Loucy (cell line): ENCODE results near the gene DSCAM.

Experiments
- H2AFZ ChIP-seq: fragments of 200-600 bp; sonication (generic); 2 replicates; pipeline ENCODE4 v1.6.0; 2016; ENCODE audit warnings: antibody characterized with exemption, mild to moderate bottlenecking, low read length, moderate library complexity
- H3F3A ChIP-seq: fragments of 200-600 bp; 2 replicates; pipeline ENCODE4 v1.6.0; 2016; ENCODE audit warnings: antibody characterized with exemption, low read depth, mild to moderate bottlenecking
- H3K27me3 ChIP-seq: fragments of 200-600 bp; sonication (generic); 2 replicates; pipeline ENCODE4 v1.6.1; 2014; ENCODE audit warnings: low read length, mild to moderate bottlenecking; ENCODE audit not compliant: insufficient read depth, poor library complexity, severe bottlenecking
- H3K36me3 ChIP-seq: fragments of 200-600 bp; sonication (generic); 2 replicates; pipeline ENCODE4 v1.6.1; 2016; ENCODE audit warnings: low read length; ENCODE audit not compliant: insufficient read depth
- H3K4me1 ChIP-seq: fragments of 200-600 bp; sonication (generic); 2 replicates; pipeline ENCODE4 v1.5.1; 2014; ENCODE audit warnings: low read length, mild to moderate bottlenecking; ENCODE audit not compliant: insufficient read depth, poor library complexity, severe bottlenecking
- H3K4me2 ChIP-seq: fragments of 200-600 bp; sonication (generic); 2 replicates; pipeline ENCODE4 v1.6.0; 2014; ENCODE audit warnings: antibody characterized with exemption, low read length, low read depth, mild to moderate bottlenecking; ENCODE audit not compliant: poor library complexity, severe bottlenecking
- H3K4me3 ChIP-seq: fragments of 200-600 bp; sonication (generic); 2 replicates; pipeline ENCODE4 v1.5.1; 2014; ENCODE audit warnings: low read length, mild to moderate bottlenecking, mixed read lengths; ENCODE audit not compliant: poor library complexity, severe bottlenecking
- H3K79me2 ChIP-seq: fragments of 200-600 bp; sonication (generic); 2 replicates; pipeline ENCODE4 v1.6.1; 2014; ENCODE audit warnings: low read length; ENCODE audit not compliant: insufficient read depth
- H3K9ac ChIP-seq: fragments of 200-600 bp; sonication (generic); 2 replicates; pipeline ENCODE4 v1.6.0; 2014; ENCODE audit warnings: mild to moderate bottlenecking, low read depth, low read length, moderate library complexity; ENCODE audit not compliant: poor library complexity, severe bottlenecking
- H3K9me2 ChIP-seq: fragments of 200-600 bp; sonication (generic); replicated peaks from 2 replicates; pipeline ENCODE4 v1.6.1; 2016; ENCODE audit warnings: low read depth, low read length, mixed read lengths
- H3K9me3 ChIP-seq: fragments of 200-600 bp; sonication (generic); 2 replicates; pipeline ENCODE4 v1.6.1; 2014; ENCODE audit warnings: mild to moderate bottlenecking, antibody characterized with exemption, low read length, low read depth; ENCODE audit not compliant: insufficient read depth
- H4K20me1 ChIP-seq: fragments of 200-600 bp; sonication (generic); 2 replicates; pipeline ENCODE4 v1.6.0; 2014; ENCODE audit warnings: antibody characterized with exemption, low read length, mild to moderate bottlenecking; ENCODE audit not compliant: insufficient read depth, poor library complexity, severe bottlenecking
- EZH2phosphoT487 ChIP-seq: fragments of 200-600 bp; IDR thresholded peaks from 2 replicates; pipeline ENCODE4 v1.6.1; 2018; ENCODE audit warnings: antibody characterized with exemption, mild to moderate bottlenecking, moderate library complexity, borderline replicate concordance
- TF ChIP-seq, protein P1 (sequence below): fragments of 200-600 bp; sonication (generic); conservative IDR thresholded peaks from 2 replicates; pipeline ENCODE4 v1.5.1; 2014; ENCODE audit warnings: mild to moderate bottlenecking, antibody characterized with exemption, low read length

The DSCAM gene

DNA sequence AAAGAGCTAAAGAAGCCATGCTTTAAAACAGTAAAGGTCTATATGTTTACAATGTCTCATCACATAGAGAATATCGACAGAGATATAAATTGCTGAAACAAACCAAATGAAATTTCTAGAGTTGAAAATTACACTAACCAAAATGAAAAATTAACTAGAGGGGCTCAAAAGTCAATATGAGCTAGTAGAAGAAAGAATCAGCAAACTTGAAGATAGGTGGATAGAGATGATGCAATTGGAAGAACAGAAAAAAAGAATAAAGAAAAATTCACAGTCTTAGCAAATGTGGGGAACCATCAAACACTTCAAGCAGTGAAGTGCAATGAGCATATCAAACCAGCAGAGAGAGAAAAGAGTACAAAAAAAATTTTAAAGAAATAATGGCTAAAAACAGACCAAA lies 24.1 kb upstream of the DSCAM start:
- TF ChIP-seq EZH2phosphoT487 = no peak
- TF ChIP-seq, protein P1, sequence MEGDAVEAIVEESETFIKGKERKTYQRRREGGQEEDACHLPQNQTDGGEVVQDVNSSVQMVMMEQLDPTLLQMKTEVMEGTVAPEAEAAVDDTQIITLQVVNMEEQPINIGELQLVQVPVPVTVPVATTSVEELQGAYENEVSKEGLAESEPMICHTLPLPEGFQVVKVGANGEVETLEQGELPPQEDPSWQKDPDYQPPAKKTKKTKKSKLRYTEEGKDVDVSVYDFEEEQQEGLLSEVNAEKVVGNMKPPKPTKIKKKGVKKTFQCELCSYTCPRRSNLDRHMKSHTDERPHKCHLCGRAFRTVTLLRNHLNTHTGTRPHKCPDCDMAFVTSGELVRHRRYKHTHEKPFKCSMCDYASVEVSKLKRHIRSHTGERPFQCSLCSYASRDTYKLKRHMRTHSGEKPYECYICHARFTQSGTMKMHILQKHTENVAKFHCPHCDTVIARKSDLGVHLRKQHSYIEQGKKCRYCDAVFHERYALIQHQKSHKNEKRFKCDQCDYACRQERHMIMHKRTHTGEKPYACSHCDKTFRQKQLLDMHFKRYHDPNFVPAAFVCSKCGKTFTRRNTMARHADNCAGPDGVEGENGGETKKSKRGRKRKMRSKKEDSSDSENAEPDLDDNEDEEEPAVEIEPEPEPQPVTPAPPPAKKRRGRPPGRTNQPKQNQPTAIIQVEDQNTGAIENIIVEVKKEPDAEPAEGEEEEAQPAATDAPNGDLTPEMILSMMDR = no peak
- H3K4me1 ChIP-seq = no peaks in the 10 kb centered on the region
- H3K9ac ChIP-seq = no peak overlapping the region
- H3K9me3 ChIP-seq = no peaks in the 10 kb centered on the region; the same call in 1 of the 2 replicates
- H3K79me2 ChIP-seq = no peaks in the 10 kb centered on the region
- H3K4me3 ChIP-seq = no peak overlapping the region
- no peak overlapping the region for H3K4me2 ChIP-seq
- H3K36me3 ChIP-seq = no peaks in the 10 kb centered on the region
- H3K9me2 ChIP-seq = 0 out of 2 replicates have a peak, but pooled peaks cover 3% of the 10 kb centered on the region
- no peaks in the 10 kb centered on the region for H4K20me1 ChIP-seq
- no peak overlapping the region for H2AFZ ChIP-seq
- no peaks in the 10 kb centered on the region for H3K27me3 ChIP-seq
- no peaks in the 10 kb centered on the region for H3F3A ChIP-seq

DNA sequence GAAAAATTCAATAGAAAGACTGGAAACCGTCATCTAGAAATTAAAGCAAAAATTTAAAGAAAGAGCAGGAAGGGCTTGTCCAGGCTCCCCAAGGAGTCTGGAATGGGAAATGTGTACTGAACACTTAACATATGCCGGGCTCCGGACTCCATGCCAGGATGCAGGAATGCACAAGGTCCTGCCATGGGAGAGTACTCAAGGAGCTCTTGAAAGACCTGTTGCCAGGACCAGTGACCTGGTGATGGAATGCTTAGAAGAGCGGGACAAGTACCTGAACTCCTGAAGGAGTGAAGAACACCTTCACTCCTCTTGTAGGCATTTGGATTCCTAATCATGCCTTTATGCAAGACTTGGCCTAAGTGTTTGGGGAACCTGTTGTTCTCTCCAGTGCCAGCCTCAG lies 16.9 kb upstream of the DSCAM start:
- H2AFZ ChIP-seq = no peak overlapping the region
- H3K79me2 ChIP-seq = no peaks in the 10 kb centered on the region
- peaks cover 4% of the 10 kb centered on the region; the same call in 1 of the 2 replicates for H3K9me3 ChIP-seq
- no peak overlapping the region for H3K4me2 ChIP-seq
- no peaks in the 10 kb centered on the region for H3K27me3 ChIP-seq
- no peak overlapping the region for H3K9ac ChIP-seq
- no peaks in the 10 kb centered on the region for H3K4me1 ChIP-seq
- no peaks in the 10 kb centered on the region for H3K36me3 ChIP-seq
- no peaks in the 10 kb centered on the region for H3K9me2 ChIP-seq
- H3K4me3 ChIP-seq = no peak overlapping the region
- TF ChIP-seq, protein P1 = no peak
- no peak for TF ChIP-seq EZH2phosphoT487
- no peaks in the 10 kb centered on the region for H4K20me1 ChIP-seq
- H3F3A ChIP-seq = no peaks in the 10 kb centered on the region

DNA sequence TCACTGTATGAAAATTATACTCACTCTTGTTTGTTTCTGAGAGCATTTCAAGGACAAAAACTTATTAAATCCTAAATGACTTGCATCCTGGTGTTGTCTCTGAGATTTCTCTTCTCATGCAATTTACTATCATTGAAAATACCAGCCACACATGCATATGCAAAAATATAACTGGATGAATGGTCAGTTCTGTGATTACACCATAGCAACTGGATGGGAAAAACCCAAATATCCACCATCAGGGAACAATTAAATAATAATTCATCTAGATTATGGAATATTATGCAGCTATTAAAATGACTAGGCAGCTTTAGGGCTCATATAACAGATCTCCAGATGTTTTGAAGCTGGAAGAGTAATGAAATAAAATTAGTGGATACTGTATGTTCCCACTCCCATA lies 11.6 kb upstream of the DSCAM start:
- Histone ChIP-seq H3K9ac (no peak overlapping the region), H3K27me3 (no peaks in the 10 kb centered on the region), H3K79me2 (no peaks in the 10 kb centered on the region)

More for the DNA sequence above, 11.6 kb upstream of the DSCAM start:
- no peak overlapping the region for H3K4me3 ChIP-seq
- H4K20me1 ChIP-seq = no peaks in the 10 kb centered on the region
- H3K4me1 ChIP-seq = no peaks in the 10 kb centered on the region
- H3K4me2 ChIP-seq = no peak overlapping the region
- TF ChIP-seq, protein P1 = no peak
- no peak for TF ChIP-seq EZH2phosphoT487
- H3K36me3 ChIP-seq = no peaks in the 10 kb centered on the region
- no peak overlapping the region for H2AFZ ChIP-seq
- H3K9me3 ChIP-seq = peaks cover 4% of the 10 kb centered on the region; the same call in 1 of the 2 replicates
- no peaks in the 10 kb centered on the region for H3F3A ChIP-seq
- no peaks in the 10 kb centered on the region for H3K9me2 ChIP-seq
